ENCODE data around the gene PHF12.

GRCh38 chr17:28857905-28858800 lies 93.2 kb downstream of the PHF12 start:
- TF ChIP-seq CTCF (IDR thresholded peaks at IDR 0.05; ENCODE audit: insufficient read depth, low read length, poor library complexity, severe bottlenecking) (no peak), EZH2phosphoT487 (conservative IDR thresholded peaks at IDR 0.05; ENCODE audit: low read length) (no peak)
